Pancreas (tissue), 10 donors: Measurements from ENCODE around the gene PRR15L. TPM values are rescaled to one million over a fixed set of nuclear protein-coding genes. Genes with fewer than 3 reads are reported as not detected.

ENCODE experiments used
- ATAC-seq, 4 donors: fragments of 200-7000 bp; cut with Tn5 transposase; one replicate each; pipeline versions ENCODE4 v1.8.0 to v1.9.1; 2020; ENCODE audit warnings: mild to moderate bottlenecking in 4 of 4, moderate library complexity in 4 of 4
- DNase-seq, 6 donors: peaks; one replicate each; pipeline ENCODE4 v3.0.0-alpha.2; 2020
- FAIRE-seq: peaks from 2 replicates; lab custom pipeline; 2012; peaks lifted over from hg19 to GRCh38; lab: Jason Lieb, UNC
- H3K27ac ChIP-seq, 4 donors: fragments of 200-600 bp; sonication (generic); 1 replicate in 3 of 4; 2 replicates in 1 of 4; pipeline versions ENCODE4 v1.5.0 to v1.8.0; 2020
- H3K27me3 ChIP-seq, 4 donors: fragments of 200-600 bp; one replicate each; pipeline ENCODE4 v1.8.0; 2021
- H3K36me3 ChIP-seq, 3 donors: fragments of 200-600 bp; sonication (generic) in 1 of 3; one replicate each; pipeline versions ENCODE4 v1.5.0 to v1.8.0; 2020 to 2021
- H3K4me1 ChIP-seq, 3 donors: fragments of 200-600 bp; one replicate each; pipeline ENCODE4 v1.8.0; 2021
- H3K4me3 ChIP-seq, 4 donors: fragments of 200-600 bp; sonication (generic) in 2 of 4; one replicate each; pipeline versions ENCODE4 v1.5.0 to v1.8.0; 2020 to 2021
- H3K9me3 ChIP-seq, 4 donors: fragments of 200-600 bp; one replicate each; pipeline ENCODE4 v1.8.0; 2021
- CTCF ChIP-seq, 4 donors: fragments of 200-600 bp; sonication (generic) in 3 of 4; IDR thresholded peaks; one replicate each; pipeline versions ENCODE4 v1.5.0 to v1.8.0; 2021; ENCODE audit warnings: antibody characterized with exemption in 4 of 4
- WGBS, 2 donors: extraction: QIAGEN DNeasy Blood & Tissue Kit; methylation state at CpG; one replicate each; pipeline ENCODE4 v1.1.7; 2013; 5-methylcytosine and 5-hydroxymethylcytosine counted together
- intact Hi-C, 3 donors: fragments of 100-400 bp; cut with DNase I; formaldehyde crosslinking; loops; one replicate each; pipeline versions ENCODE4 v1.11.1 to v1.14.2; 2022
- polyA plus RNA-seq, 2 donors: library from polyadenylated mRNA; stranded (reverse); fragments of 200-250 nt; gene quantifications; one replicate each; pipeline ENCODE4 v1.2.3, GENCODE V29; 2013
- total RNA-seq, 6 donors: library from RNA; stranded (reverse); fragmentation: NEBNext Ultra II Directional in 4 of 6; extraction: Animal tissue kit (Norgen Biotek cat#: 25700) in 4 of 6; gene quantifications; one replicate each; pipeline versions ENCODE4 v1.2.1 to v1.2.4, GENCODE V29; 2021 to 2023
- donor health status: healthy with polysubstance abuse.
- donor health status: DM: no; HTN: no; CAD: no; lungs with moderate emphysema.
- donor health status: DM: no; HTN: no; CAD: no.
- donor health status: control.
- donor health status: control.
- donor health status: Bipolar disorder and iron deficiency.
- donor health status: DM: yes; HTN: yes; CAD: no.
- donor health status: DM: no; HTN: no; CAD: no.
- donor health status: DM: no; HTN: no; CAD: no.
- donor health status: DM: yes; HTN: yes; CAD: no.

The PRR15L gene
- total and polyA plus RNA-seq, 8 donors = 26.6 to 68.6 (median 49.8) TPM

DNA sequence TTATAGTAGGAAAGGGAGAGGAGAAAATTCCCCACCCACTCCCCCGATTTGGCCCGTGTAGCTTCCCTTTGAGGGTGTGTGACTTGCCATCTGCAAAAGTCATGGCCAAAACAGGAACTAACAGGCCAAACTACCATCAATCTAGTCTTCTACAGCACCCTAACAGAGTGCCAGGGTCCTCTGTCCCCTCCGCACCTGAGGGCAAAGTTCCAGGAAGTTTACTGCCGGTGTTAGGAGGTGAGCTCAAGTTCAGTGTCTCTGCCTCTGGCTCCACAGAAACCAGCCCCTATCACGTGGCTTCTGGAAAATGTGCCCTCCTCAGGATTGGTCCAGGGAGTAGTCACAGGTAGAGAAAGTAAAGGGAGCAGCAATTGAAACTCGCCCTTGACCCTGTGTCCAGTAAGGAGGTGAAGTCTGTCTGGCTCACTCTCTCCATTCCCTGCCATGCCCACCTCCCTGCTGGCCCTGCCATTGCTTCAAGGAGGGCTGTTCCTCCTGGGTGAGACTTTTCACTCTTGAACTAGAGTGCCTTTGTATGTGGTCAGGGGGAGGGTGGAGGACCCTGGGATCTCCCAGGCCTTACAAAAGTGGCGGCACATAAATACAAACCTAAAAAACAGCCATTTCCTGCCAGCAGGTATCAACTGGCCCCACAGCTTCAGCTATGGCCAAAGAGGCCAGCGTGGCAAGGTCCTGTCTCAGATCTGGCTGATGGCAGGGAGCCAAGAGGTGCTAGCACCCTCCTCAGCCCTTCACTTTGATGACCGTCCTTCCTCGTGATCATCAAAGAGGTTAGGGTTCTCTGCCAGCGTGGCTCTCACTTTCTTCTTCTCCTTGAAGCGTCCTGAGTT, 5.3 kb downstream of the PRR15L start:
- FAIRE-seq = no peak

GRCh38 chr17:47950448-47950847, 7.2 kb downstream of the PRR15L start:
- intact Hi-C loops = no loop called here
- Histone ChIP-seq H3K36me3 (peaks cover 0 to 14% (median 12%) of the 10 kb centered on the region in 3 donors), H3K4me1 (peaks cover 60 to 83% (median 74%) of the 10 kb centered on the region in 3 donors), H3K9me3 (no peaks in the 10 kb centered on the region), H3K27me3 (no peaks in the 10 kb centered on the region), H3K4me3 (peak overlapping the region in 2 of 4 donors; percentile 7 to 25), H3K27ac (peak overlapping the region; percentile 85 to 97 (median 92))
- WGBS, 2 donors = 47 to 51% methylated on average over 4 of the region's 4 CpGs
- DNase-seq (peak in 3 of 6 donors; percentile 62 to 66 (median 64)), ATAC-seq (peak in 1 of 4 donors; percentile 0), FAIRE-seq (no peak)
- no peak for TF ChIP-seq CTCF (IDR thresholded peaks at IDR 0.05)

More for the DNA sequence above, 5.3 kb downstream of the PRR15L start:
- peak overlapping the region in 3 of 4 donors; percentile 3 to 65 (median 60) for H3K4me3 ChIP-seq
- H3K27ac ChIP-seq = peak overlapping the region; percentile 38 to 97 (median 69)
- ATAC-seq = peak in 2 of 4 donors; percentile 1 to 8
- H3K4me1 ChIP-seq = peaks cover 42 to 66% (median 58%) of the 10 kb centered on the region in 3 donors
- H3K9me3 ChIP-seq = no peaks in the 10 kb centered on the region
- intact Hi-C loops = no loop called here
- H3K36me3 ChIP-seq = peaks cover 0 to 14% (median 12%) of the 10 kb centered on the region in 3 donors
- 25 to 29% methylated on average over 12 of the region's 12 CpGs for WGBS, 2 donors
- peak in 2 of 6 donors; percentile 59 to 72 for DNase-seq
- no peaks in the 10 kb centered on the region for H3K27me3 ChIP-seq
- no peak for TF ChIP-seq CTCF (IDR thresholded peaks at IDR 0.05)

DNA sequence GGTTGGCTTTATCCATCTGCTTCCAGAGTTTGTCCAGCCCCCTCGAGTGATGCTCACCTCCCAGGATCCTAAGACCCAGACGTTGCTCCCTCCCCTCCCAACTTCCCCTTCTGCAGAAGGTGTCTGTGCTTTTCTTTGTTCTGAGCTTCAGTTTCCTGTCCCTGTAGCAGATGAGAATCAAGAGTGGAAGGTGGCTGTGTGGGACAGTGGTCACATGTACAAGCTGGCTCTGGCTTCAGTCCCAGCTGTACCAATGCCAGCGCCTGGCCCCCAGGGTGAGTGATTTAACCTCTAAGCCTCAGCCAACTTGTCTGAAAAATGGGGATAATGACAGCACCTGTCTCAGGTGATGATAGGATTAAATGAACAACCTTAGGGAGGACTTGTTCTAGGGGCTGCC, 7.7 kb downstream of the PRR15L start:
- no peaks in the 10 kb centered on the region for H3K27me3 ChIP-seq
- FAIRE-seq = no peak
- peak overlapping the region in 3 of 4 donors; percentile 7 to 31 (median 25) for H3K4me3 ChIP-seq
- H3K36me3 ChIP-seq = peaks cover 0 to 14% (median 12%) of the 10 kb centered on the region in 3 donors
- ATAC-seq = peak; percentile 44 to 48 (median 44)
- no peaks in the 10 kb centered on the region for H3K9me3 ChIP-seq
- DNase-seq = peak; percentile 77 to 93 (median 84)
- intact Hi-C loops = no loop called here
- H3K4me1 ChIP-seq = peaks cover 65 to 88% (median 79%) of the 10 kb centered on the region in 3 donors
- TF ChIP-seq CTCF (IDR thresholded peaks at IDR 0.05) = no peak
- H3K27ac ChIP-seq = peak overlapping the region; percentile 85 to 97 (median 92)
- 4 to 10% methylated on average over 3 of the region's 3 CpGs for WGBS, 2 donors

- Histone ChIP-seq H3K36me3 (peaks cover 0 to 14% (median 12%) of the 10 kb centered on the region in 3 donors), H3K9me3 (no peaks in the 10 kb centered on the region), H3K4me1 (peaks cover 66 to 92% (median 82%) of the 10 kb centered on the region in 3 donors), H3K27ac (peak overlapping the region; percentile 85 to 97 (median 92)), H3K27me3 (no peaks in the 10 kb centered on the region), H3K4me3 (peak overlapping the region in 3 of 4 donors; percentile 7 to 31 (median 25))
- WGBS, 2 donors = 1% methylated on average over 22 of the region's 22 CpGs
- intact Hi-C loops = no loop called here
- FAIRE-seq = no peak
- DNase-seq = peak; percentile 95 to 100 (median 97)
- ATAC-seq = peak; percentile 69 to 84 (median 74)
- TF ChIP-seq CTCF (IDR thresholded peaks at IDR 0.05) = peak; percentile 84 to 88 (median 86)
Observed at GRCh38 chr17:47949197-47949759, 8.4 kb downstream of the PRR15L start.
